GM21529 (cell line): Measurements from ENCODE around the gene CMTM1.

Experiments used
- ATAC-seq: cut with Tn5 transposase; IDR thresholded peaks from one replicate; pipeline ENCODE4 v1.9.1; 2021; ENCODE audit not compliant: unreplicated experiment

Gene CMTM1, protein sequence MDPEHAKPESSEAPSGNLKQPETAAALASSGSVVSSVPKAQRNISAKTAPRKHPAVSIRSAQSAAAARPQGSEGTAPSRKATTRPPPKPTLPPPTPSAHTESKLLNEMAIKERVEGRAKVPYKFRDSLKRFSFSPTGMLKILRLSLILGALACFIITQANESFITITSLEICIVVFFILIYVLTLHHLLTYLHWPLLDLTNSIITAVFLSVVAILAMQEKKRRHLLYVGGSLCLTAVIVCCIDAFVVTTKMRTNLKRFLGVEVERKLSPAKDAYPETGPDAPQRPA

DNA sequence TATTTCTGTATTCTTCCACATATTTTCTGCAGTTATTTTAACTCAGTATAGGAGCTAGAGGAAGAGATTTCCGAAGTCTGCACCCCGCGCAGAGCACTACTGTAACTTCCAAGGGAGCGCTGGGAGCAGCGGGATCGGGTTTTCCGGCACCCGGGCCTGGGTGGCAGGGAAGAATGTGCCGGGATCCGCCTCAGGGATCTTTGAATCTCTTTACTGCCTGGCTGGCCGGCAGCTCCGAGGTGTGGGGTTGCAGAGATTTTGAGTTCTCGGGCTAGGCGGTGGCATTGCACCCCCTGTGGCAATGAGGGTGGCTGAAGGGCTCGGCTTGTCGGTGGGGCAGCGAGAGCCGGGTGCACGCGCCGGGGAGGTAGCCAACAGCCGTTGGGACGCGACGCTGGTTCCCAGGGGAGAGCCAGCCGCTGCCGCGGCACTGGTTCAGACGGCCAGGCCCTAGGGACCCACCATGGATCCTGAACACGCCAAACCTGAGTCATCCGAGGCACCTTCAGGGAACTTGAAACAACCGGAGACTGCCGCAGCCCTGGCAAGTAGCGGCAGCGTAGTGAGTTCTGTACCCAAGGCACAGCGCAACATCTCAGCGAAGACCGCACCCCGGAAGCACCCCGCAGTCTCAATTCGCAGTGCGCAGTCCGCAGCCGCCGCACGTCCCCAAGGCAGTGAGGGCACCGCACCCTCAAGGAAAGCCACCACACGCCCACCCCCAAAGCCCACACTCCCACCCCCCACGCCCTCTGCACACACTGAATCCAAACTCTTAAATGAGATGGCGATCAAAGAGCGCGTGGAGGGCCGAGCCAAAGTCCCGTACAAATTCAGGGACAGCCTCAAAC is at the start of gene CMTM1:
TSS of gene CMTM1 (plus strand) at position 389 of the 851 bp plus-strand sequence. CDS start at position 464, 75 bp downstream.
- ATAC-seq = no peak

DNA sequence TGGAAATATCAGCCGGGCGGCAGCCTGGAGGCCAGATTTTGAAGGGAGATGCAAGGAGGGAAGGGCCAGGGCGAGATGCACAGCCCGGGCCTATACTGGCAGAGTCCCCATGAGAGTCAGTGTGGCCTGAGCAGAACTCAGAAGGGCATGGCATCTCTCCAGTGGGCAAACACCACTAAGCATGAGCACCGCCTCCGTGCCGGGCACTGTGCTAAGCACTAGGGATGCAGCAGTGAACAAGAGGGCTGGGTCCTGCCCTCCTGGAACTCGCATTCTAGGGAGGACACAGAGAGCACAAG is 49.8 kb upstream of the CMTM1 start:
- ATAC-seq = no peak

DNA sequence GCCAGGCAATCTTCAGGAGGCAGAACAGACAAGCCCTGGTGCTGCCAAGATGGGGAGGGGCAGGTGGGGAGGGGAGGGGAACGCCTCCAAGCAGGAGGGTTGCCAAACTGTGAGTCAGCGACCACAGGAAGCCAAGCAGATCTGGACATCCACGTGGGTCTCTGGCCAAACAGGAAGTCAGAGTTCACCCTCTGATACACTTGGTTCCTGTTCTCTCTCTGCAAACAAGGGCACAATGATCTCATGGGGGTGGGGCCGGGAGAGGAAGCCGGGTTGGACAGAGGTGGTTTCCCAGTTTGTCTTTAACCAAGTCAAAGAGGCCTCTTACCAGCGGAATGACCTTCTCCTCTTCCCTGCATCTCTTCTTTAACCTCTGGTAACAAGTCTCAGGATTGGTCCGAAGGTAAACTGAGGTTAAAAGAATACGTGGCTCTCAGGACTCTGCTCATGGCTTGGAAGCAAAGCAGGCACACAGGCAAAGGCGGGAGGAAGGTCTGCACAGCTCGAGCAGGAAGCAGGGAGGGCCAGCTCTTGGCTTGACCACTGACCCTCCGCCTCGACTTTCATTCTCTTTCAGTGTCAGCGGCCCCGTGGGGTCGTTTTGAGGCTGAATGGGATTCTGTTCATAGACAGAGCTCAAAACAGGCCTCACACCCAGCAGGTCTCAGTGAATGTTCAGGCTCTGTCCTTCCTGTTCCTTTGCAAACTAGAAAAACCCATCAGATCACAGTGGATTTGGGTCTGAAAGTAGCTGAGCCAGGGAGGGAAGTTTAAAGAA is 49.2 kb upstream of the CMTM1 start:
- peak; percentile 97 for ATAC-seq

DNA sequence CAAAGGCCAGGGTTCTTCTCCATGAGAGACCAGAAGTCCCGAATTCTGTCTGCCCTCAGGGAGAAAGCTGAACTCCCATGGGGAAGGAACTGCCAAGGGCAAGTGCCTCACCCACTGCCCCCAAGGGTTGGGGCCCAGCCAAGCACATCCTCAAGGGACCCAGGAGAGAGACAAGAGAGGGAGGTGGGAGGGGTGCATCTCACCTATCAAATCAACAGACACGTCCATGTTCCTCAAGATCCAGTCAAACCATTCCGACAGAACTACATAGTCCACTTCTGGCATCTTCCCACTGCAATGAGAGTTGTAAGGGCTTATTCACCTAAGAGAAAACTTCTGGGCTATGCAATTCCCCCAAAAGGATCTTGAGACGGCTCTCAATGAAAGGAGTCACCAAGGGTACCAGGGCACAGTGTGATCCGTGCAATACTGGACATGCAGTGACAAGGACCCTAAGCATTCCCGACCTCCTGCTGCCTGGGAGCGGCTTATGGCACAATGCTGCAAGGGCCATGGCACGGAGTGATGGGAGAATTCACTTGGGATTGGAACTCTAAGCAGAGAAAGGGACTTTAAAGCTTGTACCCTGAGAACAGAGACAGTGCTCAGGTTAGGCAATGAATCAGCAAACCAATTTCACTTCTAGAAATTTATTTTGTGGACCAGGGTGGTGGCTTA is 48.5 kb upstream of the CMTM1 start:
- no peak for ATAC-seq

DNA sequence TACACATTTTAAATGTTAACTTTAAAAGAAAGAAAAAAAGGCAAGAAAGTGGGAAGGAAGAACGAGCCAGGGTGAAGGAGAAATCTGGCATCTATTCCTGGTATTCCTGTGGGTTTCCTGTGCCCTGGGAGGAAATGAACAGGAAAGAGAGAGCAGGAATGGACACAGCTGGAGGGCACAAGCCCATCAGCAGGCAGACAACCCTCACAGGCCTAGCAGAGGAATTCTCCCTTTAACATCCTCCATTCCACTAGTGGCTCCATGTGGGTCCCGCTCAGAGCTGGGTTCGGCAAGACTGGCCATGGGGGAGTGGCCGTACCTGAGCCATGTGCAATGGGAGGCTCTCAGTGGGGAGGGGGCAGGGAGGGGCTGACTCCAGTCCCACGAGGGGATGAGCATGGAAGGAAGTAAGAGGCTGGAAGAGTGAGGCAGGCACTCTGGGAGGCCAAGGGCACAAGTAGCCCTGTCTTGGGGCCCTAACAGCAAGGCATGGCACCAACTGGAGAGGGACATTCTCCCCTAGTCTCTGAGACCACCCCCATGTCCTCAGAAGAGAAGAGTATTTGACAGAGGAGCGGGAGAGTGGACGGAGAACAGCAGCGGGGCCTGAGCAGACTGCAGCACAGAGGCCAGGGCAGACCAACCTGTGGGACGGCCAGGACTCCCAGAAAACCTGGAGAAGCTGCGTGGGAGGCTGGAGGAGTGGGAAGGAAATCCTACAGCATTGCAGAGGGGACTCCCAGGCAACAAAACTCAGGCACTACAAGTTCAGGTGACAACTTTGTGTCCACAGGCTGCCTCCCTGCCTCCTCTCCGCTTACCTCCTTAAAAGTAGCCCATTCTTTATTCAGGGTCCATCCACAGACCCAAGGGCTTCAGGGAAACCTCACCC is 46.5 kb upstream of the CMTM1 start:
- no peak for ATAC-seq

DNA sequence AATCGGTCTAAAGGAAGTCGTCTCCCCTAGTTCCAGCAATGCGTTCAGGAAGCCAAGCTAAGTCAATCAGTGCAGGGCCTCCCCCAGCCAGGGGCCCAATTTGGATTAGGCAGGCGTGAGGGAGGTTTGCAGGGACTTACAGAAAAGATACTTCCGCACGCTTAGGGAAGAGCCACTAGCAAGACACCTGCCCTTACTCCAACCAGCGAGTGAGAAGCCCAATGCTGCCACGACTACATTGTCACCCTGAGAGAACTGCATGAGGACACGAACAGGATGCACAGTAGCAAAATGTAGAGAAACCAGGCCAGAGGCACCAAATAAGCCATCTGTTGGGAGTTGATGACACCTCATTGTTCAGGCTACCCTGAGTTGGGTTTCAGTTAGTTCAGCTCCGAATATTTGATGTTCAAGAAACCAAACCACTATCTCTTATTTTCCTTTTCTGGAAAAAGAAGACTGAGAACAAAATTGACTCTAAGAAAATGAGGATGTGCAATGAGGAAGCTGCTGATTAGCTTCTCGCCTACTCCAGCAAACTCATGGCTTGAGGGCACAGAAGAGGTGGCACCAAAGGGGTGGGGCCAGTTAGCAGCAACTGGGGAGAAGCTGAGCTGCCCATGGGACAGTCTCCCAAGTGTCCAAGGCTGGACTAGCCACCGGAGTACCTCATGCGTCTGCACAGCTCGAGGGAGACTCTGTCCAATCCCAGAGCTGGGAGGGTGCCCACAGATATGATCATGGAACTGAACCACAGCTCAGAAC is 45.7 kb upstream of the CMTM1 start:
- ATAC-seq = no peak

DNA sequence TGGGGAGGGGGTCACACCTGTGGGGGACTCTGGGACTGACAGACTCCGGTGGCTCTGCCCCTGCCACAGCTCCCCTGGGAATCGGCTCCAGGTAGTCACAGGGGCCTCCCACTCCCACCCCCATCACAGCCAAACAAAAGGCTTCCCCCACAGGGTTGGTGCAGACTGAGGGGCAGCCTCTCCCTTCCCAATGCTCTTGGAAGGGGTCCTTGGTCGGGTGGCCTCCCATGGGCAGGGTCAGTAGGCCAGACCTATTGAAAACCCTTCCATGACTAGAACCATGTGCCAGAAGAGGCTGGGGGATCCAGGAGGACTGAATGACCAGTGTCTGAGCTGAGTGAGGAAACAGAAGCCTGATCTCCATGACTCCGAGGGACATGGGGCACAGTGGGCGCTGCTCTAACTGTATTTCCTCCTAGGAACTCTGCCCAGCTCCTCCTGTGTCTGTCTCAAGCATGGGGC is 45.0 kb upstream of the CMTM1 start:
- ATAC-seq = no peak

DNA sequence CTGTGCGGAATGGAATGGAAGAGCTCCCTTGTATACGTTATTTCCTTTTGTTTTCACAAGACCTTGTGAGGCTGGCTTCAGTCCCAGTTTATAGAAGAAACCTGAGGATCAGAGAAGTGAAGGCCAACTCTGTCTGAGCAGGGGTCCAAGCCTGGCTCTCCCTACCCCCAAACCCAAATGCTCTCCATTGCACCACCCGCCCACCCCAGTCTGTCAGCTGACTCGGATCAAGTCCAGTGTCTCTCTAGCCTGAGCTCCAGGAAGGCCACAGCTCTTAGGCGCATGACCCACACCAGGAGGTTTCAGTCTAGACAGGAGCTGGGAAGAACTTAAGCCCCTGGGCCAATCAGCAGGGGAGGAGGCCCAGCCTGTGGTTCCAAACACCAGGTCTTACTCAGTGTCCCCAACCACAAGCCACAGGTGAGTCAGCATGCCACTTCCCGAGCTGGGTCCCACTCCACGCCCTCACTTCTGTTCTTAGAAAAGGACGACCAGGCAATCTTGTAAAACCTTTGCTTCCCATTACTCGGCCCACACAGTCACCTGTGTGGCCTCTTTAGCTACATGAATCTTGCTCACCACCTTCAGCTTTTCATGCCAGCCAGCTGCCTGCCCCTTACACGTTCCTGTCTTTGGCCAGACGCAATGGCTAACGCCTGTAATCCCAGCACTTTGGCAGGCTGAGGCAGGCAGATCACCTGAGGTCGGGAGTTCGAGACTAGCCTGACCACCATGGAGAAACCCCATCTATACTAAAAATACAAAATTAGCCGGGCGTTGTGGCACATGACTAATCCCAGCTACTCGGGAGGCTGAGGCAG is 44.1 kb upstream of the CMTM1 start:
- ATAC-seq = peak; percentile 57

DNA sequence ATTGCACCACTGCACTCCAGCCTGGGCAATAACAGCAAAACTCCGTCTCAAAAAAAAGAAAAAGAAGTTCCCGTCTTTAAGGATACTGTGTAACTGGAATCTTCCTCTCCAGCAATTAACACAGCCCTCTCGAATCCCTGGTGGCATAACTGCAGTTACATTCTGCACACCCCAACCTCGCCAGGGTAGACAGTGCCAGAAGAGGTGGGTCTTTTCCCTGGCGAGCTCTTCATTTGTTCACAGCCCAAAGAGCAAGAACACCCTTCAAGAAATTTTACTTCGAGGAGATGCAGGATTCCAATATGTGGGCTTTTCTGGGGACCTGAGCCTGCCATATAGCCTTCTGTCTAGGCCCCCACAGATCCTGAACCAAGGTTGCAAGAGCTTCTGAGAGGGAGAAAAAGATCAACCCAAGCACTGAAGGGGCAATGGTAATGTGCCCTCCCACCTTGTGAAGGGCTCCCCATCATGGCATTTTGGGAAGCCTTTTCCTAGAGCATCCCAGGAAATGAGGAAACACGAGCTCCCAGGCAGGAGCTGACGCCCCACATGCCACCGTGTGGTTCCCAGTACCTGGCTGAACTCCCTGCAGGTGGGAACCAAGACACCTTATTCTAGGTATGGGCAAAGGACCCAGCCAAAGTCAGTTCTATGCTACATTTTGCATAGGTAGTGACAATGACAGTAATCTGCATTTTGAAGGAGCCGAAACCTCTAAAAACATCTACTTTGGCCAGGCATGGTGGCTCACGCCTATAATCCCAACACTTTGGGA is 43.2 kb upstream of the CMTM1 start:
- no peak for ATAC-seq

DNA sequence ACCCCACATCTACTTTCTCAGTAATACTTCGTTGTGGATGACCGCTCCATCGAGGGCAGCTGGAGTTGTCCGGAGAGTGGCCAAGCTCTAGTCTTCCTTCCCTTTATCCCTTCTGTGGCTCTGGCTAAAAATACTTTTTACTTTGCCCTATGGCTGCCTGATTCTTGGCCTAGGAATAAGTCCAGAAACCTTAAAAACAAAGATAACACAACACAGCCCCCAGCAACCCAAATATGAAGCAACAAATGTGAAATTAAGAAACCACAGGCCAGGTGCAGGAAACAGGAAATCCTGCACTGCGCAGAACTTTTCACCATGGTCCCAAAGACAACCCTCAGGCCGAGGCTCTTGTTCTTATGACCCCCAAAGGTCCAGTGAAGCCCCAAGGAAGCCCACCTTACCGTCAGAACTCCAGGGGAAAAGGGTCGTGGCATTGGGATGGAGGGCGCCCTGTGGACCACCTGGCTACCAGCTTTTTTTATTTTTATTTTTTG is 42.3 kb upstream of the CMTM1 start:
- peak; percentile 55 for ATAC-seq

DNA sequence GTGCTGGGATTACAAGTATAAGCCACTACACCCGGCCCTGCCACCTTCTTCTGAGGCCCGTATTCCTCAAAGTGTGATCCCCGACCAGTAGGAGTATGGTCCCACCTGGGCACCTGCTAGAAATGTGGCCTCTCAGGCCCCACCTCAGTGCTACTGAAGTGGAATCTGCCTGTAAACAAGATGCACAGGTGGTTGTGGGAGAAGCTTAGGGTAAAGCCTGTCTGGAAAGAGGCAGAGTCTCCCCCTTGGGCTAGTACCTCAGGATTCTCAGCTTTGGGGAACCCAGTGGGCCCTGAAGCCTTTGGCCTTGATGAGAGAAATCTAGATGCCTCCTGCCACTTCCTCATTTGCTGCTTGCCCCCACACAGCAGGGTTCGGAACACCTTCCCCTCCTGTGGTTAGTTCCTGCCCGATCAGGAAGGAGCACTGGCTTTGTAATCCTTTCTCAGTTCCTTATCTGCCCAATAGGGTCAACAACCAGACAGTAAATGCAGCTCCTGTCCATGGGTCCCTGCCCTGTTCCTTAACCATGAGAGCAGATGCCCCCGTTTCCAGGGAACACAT is 41.6 kb upstream of the CMTM1 start:
- ATAC-seq = peak; percentile 64

DNA sequence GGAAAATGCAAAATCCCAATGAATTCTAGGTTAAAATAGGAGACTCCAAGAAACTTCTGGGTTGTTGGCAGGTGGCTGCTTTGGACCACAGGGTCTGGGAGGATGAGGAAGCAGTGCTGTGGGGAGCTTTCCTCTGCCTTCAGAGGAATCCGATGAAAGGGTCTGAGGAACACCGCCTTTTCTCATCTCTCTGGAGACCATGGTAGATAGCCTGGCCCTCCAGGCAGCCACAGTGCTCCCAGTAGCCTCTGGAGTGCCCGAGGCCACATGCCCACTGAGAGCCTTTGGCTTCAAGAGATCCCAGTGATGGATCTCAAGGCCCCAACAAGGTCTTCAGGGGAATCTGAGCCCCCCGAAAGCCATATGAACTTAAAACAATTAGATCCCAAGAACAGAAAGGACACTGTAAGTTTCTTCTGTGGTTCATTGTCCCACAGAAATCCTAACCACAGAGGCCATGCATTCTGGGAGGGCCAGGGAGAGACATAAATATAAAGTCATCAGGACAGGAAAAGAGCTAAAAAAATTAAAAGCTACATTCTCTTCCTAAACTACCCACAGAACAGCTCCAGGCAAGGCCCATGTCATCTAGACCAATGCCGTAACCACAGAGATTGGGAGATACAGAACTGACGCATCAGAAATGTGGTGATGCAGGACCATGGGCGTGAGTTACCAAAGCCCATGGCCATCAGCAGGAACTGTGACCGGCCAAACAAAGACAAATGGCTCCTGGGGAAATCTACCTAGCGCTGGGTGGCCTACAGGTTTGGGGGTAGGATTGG is 40.7 kb upstream of the CMTM1 start:
- no peak for ATAC-seq

DNA sequence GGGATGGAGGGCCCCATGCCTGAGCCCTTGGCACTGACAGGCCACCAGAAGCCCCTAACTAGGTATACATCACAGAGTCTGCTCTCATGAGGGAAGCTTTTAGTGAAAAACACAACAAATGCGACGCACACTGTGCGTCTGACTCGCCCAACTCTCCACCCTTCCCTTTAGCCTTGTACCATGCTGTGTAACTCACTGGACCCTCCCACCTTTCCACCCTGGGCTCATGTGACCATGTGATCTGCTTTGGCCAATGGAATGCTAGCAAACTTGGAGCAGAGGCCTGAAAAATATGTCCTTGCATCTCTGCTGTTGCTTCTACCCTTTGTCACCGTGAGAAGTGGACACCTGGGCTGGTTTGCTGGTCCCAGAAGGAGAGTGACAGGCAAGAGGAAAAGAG is 37.9 kb upstream of the CMTM1 start:
- no peak for ATAC-seq

DNA sequence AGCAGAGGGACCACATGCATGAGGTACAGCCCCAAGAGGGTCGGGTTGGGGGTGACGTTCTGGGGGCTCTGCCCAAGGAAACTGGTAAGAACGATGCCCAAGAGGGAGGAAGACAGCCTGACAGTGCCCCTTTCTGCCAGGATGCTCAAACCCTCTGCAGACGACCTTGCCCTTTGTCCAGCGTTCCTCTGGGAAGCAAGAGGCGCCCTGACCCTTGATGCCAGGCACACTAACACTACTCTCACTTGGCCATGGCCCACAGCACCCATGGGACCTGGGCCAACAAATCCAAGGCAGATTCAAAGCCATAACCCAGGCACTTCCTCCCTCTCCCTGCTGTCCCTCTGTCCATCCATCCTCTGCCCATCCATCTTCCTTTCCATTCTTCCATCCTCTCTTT is 36.8 kb upstream of the CMTM1 start:
- no peak for ATAC-seq

DNA sequence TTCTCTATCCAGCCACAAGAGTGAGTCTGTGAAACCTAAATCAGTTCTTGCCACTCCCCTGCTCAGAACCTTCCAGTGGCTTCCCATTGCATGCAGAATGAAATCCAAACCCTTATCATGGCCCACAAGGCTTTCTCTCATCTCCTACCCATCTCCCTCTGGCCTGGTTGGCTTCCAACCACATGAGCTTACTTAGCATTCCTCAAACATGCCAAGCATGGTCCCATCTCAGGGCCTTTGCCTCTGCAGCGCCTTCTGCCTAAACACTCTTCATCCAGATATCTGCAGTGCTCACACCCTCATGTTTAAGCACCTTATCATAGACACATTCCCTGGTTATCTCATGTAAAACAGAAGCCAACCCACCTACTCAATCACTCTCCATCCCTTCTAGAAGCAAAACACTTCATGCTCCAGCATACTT is 31.9 kb upstream of the CMTM1 start:
- ATAC-seq = no peak

DNA sequence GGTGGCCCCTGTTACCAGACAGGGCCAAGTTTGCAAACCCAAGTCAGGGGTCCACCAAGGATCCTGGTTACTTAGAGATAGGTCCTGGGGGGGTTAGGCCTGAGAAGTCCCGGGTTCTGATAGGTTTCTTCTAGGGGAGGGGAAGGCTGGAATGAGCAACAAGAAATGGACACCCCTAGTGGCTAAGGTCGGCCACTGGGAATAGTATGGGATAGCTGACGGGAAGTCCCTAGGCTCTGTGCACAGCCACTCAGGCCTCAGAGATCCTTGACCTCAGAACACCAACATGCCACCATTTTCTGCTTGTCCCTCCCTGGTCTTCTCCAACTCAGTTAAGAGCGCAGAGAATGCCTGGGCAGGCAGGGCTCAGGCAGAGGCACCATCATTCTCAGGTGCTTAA is 29.7 kb upstream of the CMTM1 start:
- no peak for ATAC-seq
